ENCODE data around the gene PLEKHG3. TPM values are rescaled to one million over a fixed set of nuclear protein-coding genes. Genes with fewer than 3 reads are reported as not detected.
A peak's percentile ranks its signal among the peaks of the same experiment; 100 is the strongest.

PLEKHG3 gene
- total and polyA plus RNA-seq, 4 donors, result 32.1 to 53.9 (median 42.2) TPM

DNA sequence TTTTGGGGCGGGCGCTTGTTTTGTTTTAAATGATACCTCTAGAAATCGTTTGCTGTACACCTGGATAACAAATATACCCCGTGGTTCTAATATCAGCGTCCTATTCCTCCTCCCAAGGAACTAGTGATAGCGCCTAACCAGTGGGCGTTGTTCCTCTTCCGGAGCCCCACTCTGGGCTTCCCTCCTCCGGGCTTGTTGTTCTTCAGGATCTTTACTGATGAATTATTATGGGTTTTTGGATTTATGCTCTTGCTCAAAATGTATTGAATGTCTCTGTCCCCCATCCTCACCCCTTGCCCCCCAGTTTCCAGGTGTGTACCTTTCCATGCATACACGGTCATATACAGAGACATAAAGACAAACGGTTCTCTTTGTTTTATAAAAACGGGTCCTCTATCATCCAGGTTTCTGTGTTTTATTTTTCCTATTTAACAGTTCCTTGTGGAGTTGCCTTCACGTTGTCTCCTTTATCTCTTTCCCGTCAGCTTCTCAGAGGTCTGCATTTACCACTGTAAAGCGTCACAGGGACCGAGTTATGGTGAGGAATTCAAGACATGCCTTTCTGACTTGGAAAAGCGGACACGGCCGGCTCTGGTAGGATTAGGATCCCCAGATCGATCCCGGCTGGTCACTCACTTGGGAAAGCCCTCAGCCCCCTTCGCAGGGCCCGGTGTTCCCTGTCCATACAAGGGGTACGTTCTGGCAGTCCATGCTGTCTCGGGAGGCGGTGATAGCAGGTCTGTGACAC, 655 bp upstream of the PLEKHG3 start:
- H3K4me3 ChIP-seq (ENCODE audit: low read depth, low read length), result peak overlapping the region; percentile 72
- peaks cover 3% of the 10 kb centered on the region for H3K36me3 ChIP-seq (ENCODE audit: control insufficient read depth, insufficient read depth, low read length)
- DNase-seq (ENCODE audit: low read depth in 4 of 6, low spot score in 6 of 6), result peak in 1 of 6 donors; percentile 76
- H3K9me3 ChIP-seq (ENCODE audit: control insufficient read depth, insufficient read depth, low read length), result no peaks in the 10 kb centered on the region
- 5% methylated on average over 17 of the region's 26 CpGs for WGBS (ENCODE audit: insufficient coverage)
- peaks cover 14% of the 10 kb centered on the region for H3K27me3 ChIP-seq (ENCODE audit: control insufficient read depth, insufficient read depth, low read length)
- peak overlapping the region; percentile 84 for H3K27ac ChIP-seq (ENCODE audit: low read depth, low read length)
- peaks cover 52% of the 10 kb centered on the region for H3K4me1 ChIP-seq (ENCODE audit: control insufficient read depth, insufficient read depth, low read length)

DNA sequence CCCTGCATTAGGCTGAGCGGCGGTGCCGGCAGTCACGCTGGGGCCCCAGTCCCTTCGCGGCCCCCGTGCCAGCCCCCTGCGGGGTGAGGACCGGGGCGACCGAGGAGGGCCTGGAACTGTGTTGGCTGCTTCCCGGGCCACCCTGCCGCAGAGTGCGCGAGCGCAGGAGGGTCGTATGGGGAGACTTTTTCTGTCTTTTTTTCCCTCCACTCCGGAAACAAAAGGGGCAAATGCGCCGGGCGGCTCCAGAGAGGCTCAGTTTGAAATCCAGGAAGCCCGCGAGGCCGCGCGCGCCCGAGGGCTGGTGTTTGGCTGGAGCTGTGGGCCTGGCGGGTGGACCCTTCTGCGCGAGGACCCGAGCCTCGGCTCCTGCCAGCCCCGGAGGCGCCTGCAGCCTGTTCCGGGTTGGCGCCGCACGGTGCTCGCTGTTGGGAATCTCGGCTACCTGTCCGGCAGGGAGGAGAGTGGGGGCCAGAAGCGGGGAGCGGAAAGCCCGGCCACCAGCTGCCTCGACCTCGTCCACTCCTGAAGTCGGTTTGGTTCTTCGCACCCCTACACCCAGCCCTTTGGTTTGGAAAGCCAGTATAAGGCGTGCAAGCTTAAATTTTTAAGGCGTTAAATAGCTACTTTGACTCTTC, 638 bp downstream of the PLEKHG3 start:
- WGBS (ENCODE audit: insufficient coverage), result 2% methylated on average over 47 of the region's 51 CpGs
- peak overlapping the region; percentile 80 for H3K27ac ChIP-seq (ENCODE audit: low read depth, low read length)
- H3K36me3 ChIP-seq (ENCODE audit: control insufficient read depth, insufficient read depth, low read length), result peaks cover 3% of the 10 kb centered on the region
- no peaks in the 10 kb centered on the region for H3K9me3 ChIP-seq (ENCODE audit: control insufficient read depth, insufficient read depth, low read length)
- peak in 2 of 6 donors; percentile 55 to 71 for DNase-seq (ENCODE audit: low read depth in 4 of 6, low spot score in 6 of 6)
- H3K27me3 ChIP-seq (ENCODE audit: control insufficient read depth, insufficient read depth, low read length), result peaks cover 14% of the 10 kb centered on the region
- H3K4me1 ChIP-seq (ENCODE audit: control insufficient read depth, insufficient read depth, low read length), result peaks cover 57% of the 10 kb centered on the region
- H3K4me3 ChIP-seq (ENCODE audit: low read depth, low read length), result peak overlapping the region; percentile 72

GRCh38 chr14:64705381-64706118, 1.3 kb downstream of the PLEKHG3 start:
- WGBS (ENCODE audit: insufficient coverage), result 27% methylated on average over 16 of the region's 18 CpGs
- no peak for DNase-seq (ENCODE audit: low read depth in 4 of 6, low spot score in 6 of 6)
- peaks cover 57% of the 10 kb centered on the region for H3K4me1 ChIP-seq (ENCODE audit: control insufficient read depth, insufficient read depth, low read length)

DNA sequence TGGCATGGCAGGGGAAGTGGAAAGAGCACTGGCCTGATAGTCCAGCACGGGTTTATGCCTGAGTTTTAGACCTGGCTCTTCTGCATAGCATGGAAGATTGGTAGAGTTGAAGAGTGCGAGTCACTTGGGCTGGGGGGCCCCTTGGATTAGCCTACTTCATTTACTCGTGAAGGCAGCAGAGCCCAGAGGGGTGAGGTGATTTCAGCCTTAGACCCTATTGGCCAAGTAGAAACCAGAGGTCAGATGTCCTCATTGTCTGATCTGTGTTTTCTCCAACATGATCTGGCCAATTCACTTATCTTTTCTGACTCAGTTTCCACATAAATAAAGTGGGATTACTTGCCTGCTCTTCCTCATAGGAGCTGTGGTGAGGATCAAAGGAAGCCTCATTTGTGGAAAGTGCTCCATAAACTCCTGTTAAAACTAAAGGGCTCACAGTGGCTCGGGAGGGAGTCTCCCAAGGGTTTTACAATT, 1.9 kb downstream of the PLEKHG3 start:
- WGBS (ENCODE audit: insufficient coverage), result 49% methylated on average over 2 of the region's 4 CpGs
- Histone ChIP-seq H3K4me3 (ENCODE audit: low read depth, low read length) (peak overlapping the region; percentile 72), H3K4me1 (ENCODE audit: control insufficient read depth, insufficient read depth, low read length) (peaks cover 57% of the 10 kb centered on the region), H3K27me3 (ENCODE audit: control insufficient read depth, insufficient read depth, low read length) (peaks cover 14% of the 10 kb centered on the region), H3K36me3 (ENCODE audit: control insufficient read depth, insufficient read depth, low read length) (peaks cover 3% of the 10 kb centered on the region), H3K27ac (ENCODE audit: low read depth, low read length) (peak overlapping the region; percentile 80), H3K9me3 (ENCODE audit: control insufficient read depth, insufficient read depth, low read length) (no peaks in the 10 kb centered on the region)
- no peak for DNase-seq (ENCODE audit: low read depth in 4 of 6, low spot score in 6 of 6)

More at GRCh38 chr14:64705381-64706118, 1.3 kb downstream of the PLEKHG3 start:
- Histone ChIP-seq H3K9me3 (ENCODE audit: control insufficient read depth, insufficient read depth, low read length) (no peaks in the 10 kb centered on the region), H3K36me3 (ENCODE audit: control insufficient read depth, insufficient read depth, low read length) (peaks cover 3% of the 10 kb centered on the region), H3K4me3 (ENCODE audit: low read depth, low read length) (peak overlapping the region; percentile 72), H3K27ac (ENCODE audit: low read depth, low read length) (peak overlapping the region; percentile 80), H3K27me3 (ENCODE audit: control insufficient read depth, insufficient read depth, low read length) (peaks cover 14% of the 10 kb centered on the region)

DNA sequence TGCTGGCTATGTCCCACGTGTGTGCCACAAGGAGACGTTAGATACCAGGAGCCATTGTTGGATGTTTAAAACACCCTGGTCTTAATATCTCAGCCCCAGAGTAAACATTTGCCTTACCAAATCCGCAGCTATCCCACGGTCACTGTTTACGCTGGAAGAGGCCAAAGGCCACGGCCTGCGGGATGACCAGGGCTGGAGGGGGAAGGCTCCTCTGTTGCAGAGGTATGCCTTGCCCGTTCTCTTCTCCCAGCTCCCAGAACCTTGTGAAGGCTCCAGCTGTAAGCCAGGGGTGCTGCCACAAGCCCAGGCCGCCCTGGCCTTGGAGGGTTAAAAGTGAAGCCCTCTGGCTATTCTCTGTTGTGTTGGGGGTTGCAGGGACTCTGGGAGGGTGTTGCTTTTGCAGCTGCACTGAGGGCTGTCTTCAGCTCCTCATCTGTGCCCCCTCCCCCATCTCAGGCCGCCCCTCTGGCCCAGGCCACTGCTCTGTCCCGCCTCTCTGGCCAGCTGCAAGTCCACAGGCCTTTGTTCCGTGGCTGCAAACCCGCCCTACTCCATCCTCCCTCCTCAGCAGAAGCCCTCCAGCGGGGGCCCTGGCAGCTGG, 2.5 kb downstream of the PLEKHG3 start:
- H3K4me3 ChIP-seq (ENCODE audit: low read depth, low read length), result peak overlapping the region; percentile 72
- peaks cover 3% of the 10 kb centered on the region for H3K36me3 ChIP-seq (ENCODE audit: control insufficient read depth, insufficient read depth, low read length)
- 44% methylated on average over 13 of the region's 14 CpGs for WGBS (ENCODE audit: insufficient coverage)
- peak in 1 of 6 donors; percentile 71 for DNase-seq (ENCODE audit: low read depth in 4 of 6, low spot score in 6 of 6)
- peaks cover 57% of the 10 kb centered on the region for H3K4me1 ChIP-seq (ENCODE audit: control insufficient read depth, insufficient read depth, low read length)
- H3K9me3 ChIP-seq (ENCODE audit: control insufficient read depth, insufficient read depth, low read length), result no peaks in the 10 kb centered on the region
- H3K27me3 ChIP-seq (ENCODE audit: control insufficient read depth, insufficient read depth, low read length), result peaks cover 11% of the 10 kb centered on the region
- peak overlapping the region; percentile 80 for H3K27ac ChIP-seq (ENCODE audit: low read depth, low read length)

GRCh38 chr14:64707661-64708060, 3.4 kb downstream of the PLEKHG3 start:
- 83% methylated on average over 3 of the region's 7 CpGs for WGBS (ENCODE audit: insufficient coverage)
- Histone ChIP-seq H3K9me3 (ENCODE audit: control insufficient read depth, insufficient read depth, low read length) (peaks cover under 1% of the 10 kb centered on the region), H3K4me3 (ENCODE audit: low read depth, low read length) (peak overlapping the region; percentile 72), H3K27ac (ENCODE audit: low read depth, low read length) (peak overlapping the region; percentile 80), H3K4me1 (ENCODE audit: control insufficient read depth, insufficient read depth, low read length) (peaks cover 55% of the 10 kb centered on the region), H3K36me3 (ENCODE audit: control insufficient read depth, insufficient read depth, low read length) (peaks cover 3% of the 10 kb centered on the region), H3K27me3 (ENCODE audit: control insufficient read depth, insufficient read depth, low read length) (peaks cover 9% of the 10 kb centered on the region)
- DNase-seq (ENCODE audit: low read depth in 4 of 6, low spot score in 6 of 6), result no peak

- H3K36me3 ChIP-seq (ENCODE audit: control insufficient read depth, insufficient read depth, low read length), result peaks cover 3% of the 10 kb centered on the region
- no peak overlapping the region for H3K4me3 ChIP-seq (ENCODE audit: low read depth, low read length)
- peaks cover 7% of the 10 kb centered on the region for H3K9me3 ChIP-seq (ENCODE audit: control insufficient read depth, insufficient read depth, low read length)
- H3K27me3 ChIP-seq (ENCODE audit: control insufficient read depth, insufficient read depth, low read length), result peaks cover 2% of the 10 kb centered on the region
- peak overlapping the region; percentile 80 for H3K27ac ChIP-seq (ENCODE audit: low read depth, low read length)
- DNase-seq (ENCODE audit: low read depth in 4 of 6, low spot score in 6 of 6), result no peak
- WGBS (ENCODE audit: insufficient coverage), result 47% methylated on average over 12 of the region's 18 CpGs
- H3K4me1 ChIP-seq (ENCODE audit: control insufficient read depth, insufficient read depth, low read length), result peaks cover 48% of the 10 kb centered on the region
Observed at GRCh38 chr14:64708148-64709004, 4.2 kb downstream of the PLEKHG3 start.

GRCh38 chr14:64709126-64709525, 4.9 kb downstream of the PLEKHG3 start:
- Histone ChIP-seq H3K27me3 (ENCODE audit: control insufficient read depth, insufficient read depth, low read length) (no peaks in the 10 kb centered on the region), H3K36me3 (ENCODE audit: control insufficient read depth, insufficient read depth, low read length) (peaks cover 3% of the 10 kb centered on the region), H3K9me3 (ENCODE audit: control insufficient read depth, insufficient read depth, low read length) (peaks cover 10% of the 10 kb centered on the region), H3K4me1 (ENCODE audit: control insufficient read depth, insufficient read depth, low read length) (peaks cover 42% of the 10 kb centered on the region), H3K4me3 (ENCODE audit: low read depth, low read length) (no peak overlapping the region), H3K27ac (ENCODE audit: low read depth, low read length) (no peak overlapping the region)
- 68% methylated on average over 5 of the region's 5 CpGs for WGBS (ENCODE audit: insufficient coverage)
- no peak for DNase-seq (ENCODE audit: low read depth in 4 of 6, low spot score in 6 of 6)

Measured in spinal cord (tissue), 10 donors.